HCT116 (cell line): ENCODE results near the gene TFCP2L1. TPM values are rescaled to one million over a fixed set of nuclear protein-coding genes. Genes with fewer than 3 reads are reported as not detected.

Experiments
- ATAC-seq: fragments of 200-7000 bp; cut with Tn5 transposase; 2 replicates; pipeline ENCODE4 v1.9.1; 2020; ENCODE audit warnings: mild to moderate bottlenecking, moderate library complexity
- BruUV-seq: library from RNA; stranded (reverse); fragments of 400-500 nt; replicated peaks from 2 replicates; lab custom pipeline; 2021; lab: Mats Ljungman, UMichigan
- CTCF ChIA-PET: fragments of 300-600 bp; sonication (Branson Sonifier 250); formaldehyde crosslinking; loops from one replicate; lab custom pipeline; 2021; ENCODE audit warnings: antibody characterized with exemption; lab: Charles Lee
- POLR2A ChIA-PET: fragments of 300-600, 350-600 bp; sonication (Branson Sonifier 250); formaldehyde crosslinking; loops from one replicate; lab custom pipeline; 2021; ENCODE audit warnings: antibody characterized with exemption; lab: Charles Lee
- RAD21 ChIA-PET, 2 experiments: fragments of 300-600 bp; sonication (Branson Sonifier 250); formaldehyde crosslinking; loops; one replicate each; lab custom pipeline; 2023; ENCODE audit warnings: low total read pairs in 2 of 2; ENCODE audit not compliant: uncharacterized antibody in 2 of 2, unreplicated experiment in 2 of 2, low non-redundant PET in 1 of 2; lab: Charles Lee
- DNase-seq: peaks from one replicate; pipeline ENCODE4 v3.0.0-alpha.2; 2010; ENCODE audit warnings: low read depth, low spot score
- H2AFZ ChIP-seq: fragments of 200-600 bp; shearing (Covaris generic), sonication (generic); 2 replicates; pipeline ENCODE4 v1.6.1; 2017; ENCODE audit warnings: low read depth, mixed run types, mixed read lengths, antibody characterized with exemption, low read length; ENCODE audit not compliant: poor library complexity, severe bottlenecking
- H3K27ac ChIP-seq: 2 replicates; pipeline ENCODE4 v1.5.1; 2012; ENCODE audit warnings: low read depth, low read length
- H3K27me3 ChIP-seq: fragments of 200-600 bp; sonication (generic); 2 replicates; pipeline ENCODE4 v1.6.1; 2016; ENCODE audit warnings: mixed run types, low read length, mixed read lengths; ENCODE audit not compliant: insufficient read depth
- H3K36me3 ChIP-seq, 2 experiments: fragments of 200-500 bp in 1 of 2; fragments of 200-600 bp in 1 of 2; sonication (Bioruptor generic) in 1 of 2; sonication (generic) in 1 of 2; 2 replicates each; pipeline versions ENCODE4 v1.5.1 to v1.6.1; 2014 to 2016; ENCODE audit warnings: low read length in 2 of 2, inconsistent platforms in 1 of 2, mixed read lengths in 1 of 2, mixed run types in 1 of 2; ENCODE audit not compliant: insufficient read depth in 2 of 2, control insufficient read depth in 1 of 2
- H3K4me1 ChIP-seq, 2 experiments: fragments of 200-600 bp in 1 of 2; sonication (generic) in 1 of 2; 2 replicates each; pipeline versions ENCODE4 v1.5.1 to v1.6.1; 2012 to 2017; ENCODE audit warnings: low read length in 2 of 2, inconsistent platforms in 1 of 2, mild to moderate bottlenecking in 1 of 2, mixed read lengths in 1 of 2, mixed run types in 1 of 2, moderate library complexity in 1 of 2; ENCODE audit not compliant: insufficient read depth in 2 of 2, control insufficient read depth in 1 of 2
- H3K4me2 ChIP-seq: fragments of 200-600 bp; sonication (generic); 2 replicates; pipeline ENCODE4 v1.6.1; 2017; ENCODE audit warnings: mixed run types, low read length, mixed read lengths
- H3K4me3 ChIP-seq, 2 experiments: fragments of 200-600 bp in 1 of 2; sonication (generic) in 1 of 2; replicated peaks in 1 of 2; 2 replicates each; pipeline ENCODE4 v1.5.1; 2011 to 2016; ENCODE audit warnings: low read length in 2 of 2, control low read depth in 1 of 2, low read depth in 1 of 2, mild to moderate bottlenecking in 1 of 2, mixed read lengths in 1 of 2, mixed run types in 1 of 2
- H3K79me2 ChIP-seq: fragments of 200-600 bp; sonication (generic); 2 replicates; pipeline ENCODE4 v1.6.1; 2017; ENCODE audit warnings: mild to moderate bottlenecking, mixed run types, low read length, moderate library complexity, mixed read lengths; ENCODE audit not compliant: insufficient read depth
- H3K9ac ChIP-seq: fragments of 200-600 bp; sonication (generic); 2 replicates; pipeline ENCODE4 v1.6.1; 2016; ENCODE audit warnings: low read length, mixed read lengths
- H3K9me2 ChIP-seq: fragments of 200-600 bp; sonication (generic), shearing (Covaris generic); 2 replicates; pipeline ENCODE4 v1.6.1; 2017; ENCODE audit warnings: mixed run types, mild to moderate bottlenecking, moderate library complexity; ENCODE audit not compliant: insufficient read depth
- H3K9me3 ChIP-seq, 2 experiments: fragments of 200-500 bp in 1 of 2; fragments of 200-600 bp in 1 of 2; sonication (Bioruptor generic) in 1 of 2; sonication (generic) in 1 of 2; 2 replicates each; pipeline ENCODE4 v1.6.1; 2014 to 2017; ENCODE audit warnings: low read length in 2 of 2, mixed read lengths in 2 of 2, inconsistent platforms in 1 of 2, low read depth in 1 of 2, mild to moderate bottlenecking in 1 of 2, mixed run types in 1 of 2, moderate library complexity in 1 of 2; ENCODE audit not compliant: control insufficient read depth in 1 of 2, insufficient read depth in 1 of 2
- H4K20me1 ChIP-seq: fragments of 200-600 bp; sonication (generic), shearing (Covaris generic); 2 replicates; pipeline ENCODE4 v1.6.1; 2017; ENCODE audit warnings: mixed run types, mild to moderate bottlenecking, moderate library complexity; ENCODE audit not compliant: insufficient read depth
- ATF3 ChIP-seq: IDR thresholded peaks from 2 replicates; pipeline ENCODE4 v1.6.1; 2012
- CTCF ChIP-seq, 3 experiments: fragments of 200-600 bp in 1 of 3; sonication (generic) in 1 of 3; IDR thresholded peaks in 2 of 3; conservative IDR thresholded peaks in 1 of 3; 2 replicates each; pipeline ENCODE4 v1.5.1; 2012 to 2017; ENCODE audit warnings: low read depth in 2 of 3, low read length in 2 of 3, antibody characterized with exemption in 1 of 3, borderline replicate concordance in 1 of 3, control low read depth in 1 of 3, mild to moderate bottlenecking in 1 of 3, mixed read lengths in 1 of 3, mixed run types in 1 of 3, moderate library complexity in 1 of 3; ENCODE audit not compliant: insufficient read depth in 1 of 3
- ELF1 ChIP-seq: IDR thresholded peaks from 2 replicates; pipeline ENCODE4 v1.6.1; 2012; ENCODE audit warnings: low read depth, borderline replicate concordance
- FOSL1 ChIP-seq: IDR thresholded peaks from 2 replicates; pipeline ENCODE4 v1.6.1; 2012; ENCODE audit warnings: low read depth
- POLR2A ChIP-seq: IDR thresholded peaks from 2 replicates; pipeline ENCODE4 v1.7.0; 2011; ENCODE audit warnings: borderline replicate concordance; ENCODE audit not compliant: insufficient read depth, insufficient read length; ENCODE audit errors: extremely low read depth
- POLR2AphosphoS5 ChIP-seq: IDR thresholded peaks from 2 replicates; pipeline ENCODE4 v1.6.1; 2011; ENCODE audit warnings: mild to moderate bottlenecking, low read depth, low read length, moderate library complexity
- RAD21 ChIP-seq: IDR thresholded peaks from 2 replicates; pipeline ENCODE4 v1.6.1; 2012; ENCODE audit warnings: low read depth, mild to moderate bottlenecking
- REST ChIP-seq: IDR thresholded peaks from 2 replicates; pipeline ENCODE4 v1.6.1; 2012; ENCODE audit warnings: low read depth
- SIN3A ChIP-seq: IDR thresholded peaks from 2 replicates; pipeline ENCODE4 v1.6.1; 2012; ENCODE audit warnings: low read depth
- SP1 ChIP-seq: IDR thresholded peaks from 2 replicates; pipeline ENCODE4 v1.6.1; 2012; ENCODE audit warnings: low read depth
- TCF7L2 ChIP-seq: IDR thresholded peaks from 2 replicates; pipeline ENCODE4 v1.7.0; 2011; ENCODE audit warnings: borderline replicate concordance, inconsistent platforms; ENCODE audit not compliant: insufficient read depth, insufficient read length; ENCODE audit errors: extremely low read depth
- YY1 ChIP-seq: IDR thresholded peaks from 2 replicates; pipeline ENCODE4 v1.6.1; 2011; ENCODE audit warnings: low read length, low read depth, moderate library complexity, mild to moderate bottlenecking; ENCODE audit not compliant: insufficient replicate concordance; ENCODE audit errors: extremely low read depth
- ZBTB33 ChIP-seq: IDR thresholded peaks from 2 replicates; pipeline ENCODE4 v1.6.1; 2011; ENCODE audit warnings: mild to moderate bottlenecking, low read length, moderate library complexity; ENCODE audit not compliant: insufficient replicate concordance; ENCODE audit errors: extremely low read depth
- ZFX ChIP-seq: fragments of 450-650 bp; IDR thresholded peaks from 2 replicates; pipeline ENCODE4 v1.6.1; 2017
- ZNF274 ChIP-seq: fragments of 200-500 bp; sonication (Bioruptor generic); IDR thresholded peaks from 2 replicates; pipeline ENCODE4 v1.6.1; 2014; ENCODE audit warnings: mild to moderate bottlenecking, low read depth, low read length, inconsistent platforms
- intact Hi-C: fragments of 100-400 bp; cut with micrococcal nuclease; formaldehyde crosslinking; loops from 2 replicates; pipeline ENCODE4 v1.10.0; 2022
- total RNA-seq: library from RNA; stranded (reverse); gene quantifications from one replicate; pipeline ENCODE4 v1.2.1, GENCODE V29; 2021; ENCODE audit not compliant: unreplicated experiment

TFCP2L1 gene
- total RNA-seq, 1 experiment from 2014 or later = 8.4 TPM

- TF ChIP-seq ZBTB33 = no peak
- no peak for TF ChIP-seq ZNF274
- TF ChIP-seq POLR2A = no peak
- no peak for TF ChIP-seq POLR2AphosphoS5
Observed at GRCh38 chr2:121170577-121170976, 114.4 kb downstream of the TFCP2L1 start (continued).

GRCh38 chr2:121167411-121167810 lies 117.6 kb downstream of the TFCP2L1 start:
- Histone ChIP-seq H2AFZ (no peak overlapping the region), H3K4me1 (no peaks in the 10 kb centered on the region), H3K36me3 (no peaks in the 10 kb centered on the region), H4K20me1 (no peaks in the 10 kb centered on the region), H3K9me2 (no peaks in the 10 kb centered on the region), H3K4me3 (no peak overlapping the region), H3K27ac (no peak overlapping the region), H3K27me3 (no peaks in the 10 kb centered on the region), H3K9ac (no peak overlapping the region), H3K4me2 (no peak overlapping the region), H3K9me3 (no peaks in the 10 kb centered on the region), H3K79me2 (no peaks in the 10 kb centered on the region)
- no TSS peak for BruUV-seq
- no peak for ATAC-seq
- no peak for TF ChIP-seq FOSL1
- no peak for TF ChIP-seq YY1
- no peak for TF ChIP-seq SIN3A
- no peak for TF ChIP-seq REST
- no peak for TF ChIP-seq TCF7L2
- no peak for TF ChIP-seq ELF1
- TF ChIP-seq POLR2AphosphoS5 = no peak
- TF ChIP-seq RAD21 = no peak
- TF ChIP-seq CTCF (IDR thresholded peaks at IDR 0.05 in 2 of 3, conservative IDR thresholded peaks at IDR 0.05 in 1 of 3; ENCODE audit: borderline replicate concordance in 1 of 3, insufficient read depth in 1 of 3, low read depth in 2 of 3, low read length in 2 of 3) = no peak
- TF ChIP-seq SP1 = no peak
- no peak for TF ChIP-seq ZFX
- no peak for TF ChIP-seq ATF3
- no peak for TF ChIP-seq ZBTB33
- ChIA-PET POLR2A (no interaction called here), RAD21 (no interaction called here), CTCF (no interaction called here)
- DNase-seq = no peak
- intact Hi-C loops = no loop called here
